Mammary microvascular endothelial cell (primary cell): Measurements from ENCODE around the gene PRAMEF10. TPM values are rescaled to one million over a fixed set of nuclear protein-coding genes. Genes with fewer than 3 reads are reported as not detected.

Experiments used
- total RNA-seq: library from RNA; depleted of rRNA; stranded (reverse); fragments of >200 nt; gene quantifications from 2 replicates; pipeline ENCODE4 v1.2.3, GENCODE V29; 2015

The PRAMEF10 gene, protein sequence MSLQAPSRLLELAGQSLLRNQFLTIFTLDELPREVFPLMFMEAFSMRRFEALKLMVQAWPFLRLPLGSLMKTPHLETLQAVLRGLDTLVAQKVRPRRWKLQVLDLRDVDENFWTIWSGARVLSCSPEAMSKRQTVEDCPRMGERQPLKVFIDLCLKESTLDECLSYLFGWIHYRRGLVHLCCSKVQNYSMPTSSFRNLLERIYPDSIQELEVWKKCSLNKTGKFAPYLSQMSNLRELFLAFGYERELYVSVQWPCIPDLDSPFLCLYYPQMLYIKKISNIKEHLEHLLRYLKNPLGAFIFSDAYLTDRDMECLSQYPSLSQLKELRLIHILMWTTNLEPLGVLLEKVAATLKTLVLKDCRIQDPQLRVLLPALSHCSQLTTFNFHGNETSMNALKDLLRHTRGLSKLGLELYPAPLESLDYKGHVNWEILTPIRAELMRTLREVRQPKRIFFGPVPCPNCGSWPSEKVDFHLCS
- not detected in 2 replicates for total RNA-seq

DNA sequence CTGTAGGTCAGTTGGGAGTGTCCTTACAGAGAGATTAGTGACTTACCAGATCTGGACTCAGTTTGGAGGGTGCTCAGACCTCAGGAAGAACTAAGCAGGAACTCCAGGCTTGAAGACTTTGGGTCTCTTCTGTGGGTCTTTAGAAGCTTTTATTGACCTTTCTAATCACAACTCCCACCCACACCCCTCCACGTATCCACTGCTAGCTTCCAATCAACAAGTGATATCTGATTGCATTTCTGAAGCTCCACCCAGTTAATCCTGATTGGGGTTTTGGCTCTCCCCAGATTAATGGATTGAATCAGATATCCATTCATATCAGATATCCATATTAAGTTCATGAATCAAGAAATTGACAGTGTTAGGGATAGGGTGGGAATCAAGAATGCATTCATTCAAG, at the start of gene PRAMEF10:
Gene PRAMEF10 (minus strand): TSS at position 101 of the 400 bp plus-strand sequence. CDS start 2,423 bp downstream, outside the sequence.

GRCh38 chr1:12947480-12947879, 49.4 kb upstream of the PRAMEF10 start, which contains the start of gene PRAMEF6:
TSS of gene PRAMEF6 (minus strand) at chr1:12947580. CDS start at chr1:12942518, 5,062 bp downstream.

GRCh38 chr1:12916310-12916709, 18.2 kb upstream of the PRAMEF10 start, which contains the start of gene PRAMEF7:
TSS of gene PRAMEF7 (plus strand) at chr1:12916610. CDS start at chr1:12917693, 1,083 bp downstream.

DNA sequence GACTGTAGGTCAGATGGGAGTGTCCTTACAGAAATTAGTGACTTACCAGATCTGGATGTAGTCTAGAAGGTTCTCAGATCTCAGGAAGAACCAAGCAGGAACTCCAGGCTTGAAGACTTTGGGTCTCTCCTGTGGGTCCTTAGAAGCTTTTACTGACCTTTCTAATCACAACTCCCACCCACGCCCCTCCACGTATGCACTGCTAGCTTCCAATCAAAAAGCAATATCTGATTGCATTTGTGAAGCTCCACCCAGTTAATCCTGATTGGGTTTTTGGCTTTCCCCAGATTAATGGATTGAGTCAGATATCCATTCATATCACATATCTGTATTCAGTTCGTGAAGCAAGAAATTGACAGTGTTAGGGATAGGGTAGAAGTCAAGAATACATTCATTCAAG, 12.0 kb downstream of the PRAMEF10 start, which contains the start of gene PRAMEF4:
Gene PRAMEF4 (minus strand): TSS at position 101 of the 400 bp plus-strand sequence. CDS start 2,807 bp downstream, outside the sequence.

DNA sequence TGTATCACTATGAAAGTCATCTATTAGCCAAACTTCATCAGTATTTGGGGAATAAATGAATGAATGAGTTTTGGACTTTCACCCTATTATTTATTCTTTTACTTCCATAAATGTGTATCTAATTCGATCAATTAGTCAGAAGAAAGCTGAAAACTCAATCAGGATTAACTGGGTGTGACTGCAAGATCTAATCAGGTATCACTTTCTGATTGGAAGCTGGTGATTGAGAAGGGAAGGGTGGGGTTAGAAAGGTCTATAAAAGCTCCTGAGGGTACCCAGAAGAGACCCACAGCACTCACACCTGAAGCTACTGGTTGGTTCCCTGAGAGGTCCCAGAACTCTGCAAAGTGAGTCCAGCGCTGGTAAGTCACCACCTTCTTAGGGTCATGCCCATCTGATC, 41.3 kb downstream of the PRAMEF10 start, which contains the start of gene PRAMEF2:
Gene PRAMEF2 (plus strand): TSS at position 301 of the 400 bp plus-strand sequence. CDS start 1,924 bp downstream, outside the sequence.

DNA sequence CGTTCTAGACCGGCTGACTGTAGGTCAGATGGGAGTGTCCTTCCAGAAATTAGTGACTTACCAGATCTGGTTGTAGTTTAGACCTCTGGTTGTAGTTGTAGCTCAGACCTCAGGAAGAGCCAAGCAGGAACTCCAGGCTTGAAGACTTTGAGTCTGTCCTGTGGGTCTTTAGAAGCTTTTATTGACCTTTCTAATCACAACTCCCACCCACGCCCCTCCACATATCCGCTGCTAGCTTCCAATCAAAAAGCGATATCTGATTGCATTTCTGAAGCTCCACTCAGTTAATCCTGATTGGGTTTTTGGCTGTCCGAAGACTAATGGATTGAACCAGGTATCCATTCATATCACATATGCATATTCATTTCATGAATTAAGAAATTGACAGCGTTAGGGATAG, 49.5 kb downstream of the PRAMEF10 start, which contains the start of gene HNRNPCL1:
Gene HNRNPCL1 (minus strand): TSS at position 101 of the 400 bp plus-strand sequence. CDS start 431 bp downstream, outside the sequence.

Other genes with a start within 250 kb of the PRAMEF10 start
- not detected in 2 replicates for gene AADACL3, start 182.2 kb downstream of the PRAMEF10 start, total RNA-seq
- not detected in 2 replicates for gene CFAP107, start 152.1 kb downstream of the PRAMEF10 start, total RNA-seq
- not detected in 2 replicates for gene PRAMEF12, start 124.5 kb downstream of the PRAMEF10 start, total RNA-seq
- not detected in 2 replicates for gene PRAMEF1, start 106.9 kb downstream of the PRAMEF10 start, total RNA-seq
- gene PRAMEF11, start 66.9 kb downstream of the PRAMEF10 start, total RNA-seq = not detected in 2 replicates
- not detected in 2 replicates for gene HNRNPCL1, start 49.5 kb downstream of the PRAMEF10 start, total RNA-seq
- gene PRAMEF2, start 41.2 kb downstream of the PRAMEF10 start, total RNA-seq = not detected in 2 replicates
- not detected in 2 replicates for gene PRAMEF4, start 12.1 kb downstream of the PRAMEF10 start, total RNA-seq
- gene PRAMEF7, start 18.3 kb upstream of the PRAMEF10 start, total RNA-seq = not detected in 2 replicates
- gene PRAMEF6, start 49.3 kb upstream of the PRAMEF10 start, total RNA-seq = not detected in 2 replicates
- not detected in 2 replicates for gene PRAMEF27, start 158.3 kb upstream of the PRAMEF10 start, total RNA-seq
- gene HNRNPCL3, start 162.5 kb upstream of the PRAMEF10 start, total RNA-seq = not detected in 2 replicates
- gene PRAMEF25, start 172.5 kb upstream of the PRAMEF10 start, total RNA-seq = not detected in 2 replicates
- not detected in 2 replicates for gene HNRNPCL2, start 218.6 kb upstream of the PRAMEF10 start, total RNA-seq